Endothelial cell of hepatic sinusoid (primary cell): ENCODE data around the gene VARS2.
"Not testable (repeated sequence)": the region's sequence is repeated elsewhere in the genome, so short reads cannot be mapped to it uniquely, and the experiment has no call there.

Source experiments
- in situ Hi-C: cut with HindIII; loops from 2 replicates; pipeline ENCODE4 v1.10.0; 2017; ENCODE audit warnings: low sequenced_read_pairs

VARS2 gene

GRCh38 chr6:30918670-30919069 is 4.6 kb downstream of the VARS2 start:
- in situ Hi-C loops: loop anchor here (5.0 kb wide), 2 partner anchors 39 to 51 kb away; no protein-coding TSS in a partner anchor

- in situ Hi-C loops: no loop called here
Observed at GRCh38 chr6:30922447-30922852, 8.4 kb downstream of the VARS2 start.

DNA sequence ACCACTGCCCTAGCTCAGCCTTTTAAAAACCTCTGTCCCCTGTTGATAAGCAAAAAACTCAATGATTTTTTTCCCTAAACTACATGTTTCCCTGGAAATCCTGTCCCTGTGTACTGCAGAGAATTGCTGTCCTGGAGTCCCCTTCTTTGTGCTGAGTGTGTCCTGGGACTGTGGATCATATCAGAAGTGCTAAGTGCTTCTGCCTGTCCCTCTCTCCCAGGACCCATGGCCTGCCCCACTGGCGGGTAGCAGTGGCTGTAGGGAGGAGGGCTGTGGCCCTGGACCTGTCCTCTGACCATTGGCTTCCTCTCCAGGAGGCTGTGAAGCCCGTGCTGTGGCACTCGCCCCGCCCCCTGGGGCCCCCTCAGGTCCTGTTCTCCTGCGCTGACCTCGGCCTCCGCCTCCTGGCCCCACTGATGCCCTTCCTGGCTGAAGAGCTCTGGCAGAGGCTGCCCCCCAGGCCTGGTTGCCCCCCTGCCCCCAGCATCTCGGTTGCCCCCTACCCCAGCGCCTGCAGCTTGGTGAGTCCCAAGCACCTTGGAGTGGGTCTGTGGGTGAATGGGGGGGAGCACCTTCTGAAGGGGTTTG is 10.1 kb downstream of the VARS2 start:
- in situ Hi-C loops: not testable (repeated sequence)

DNA sequence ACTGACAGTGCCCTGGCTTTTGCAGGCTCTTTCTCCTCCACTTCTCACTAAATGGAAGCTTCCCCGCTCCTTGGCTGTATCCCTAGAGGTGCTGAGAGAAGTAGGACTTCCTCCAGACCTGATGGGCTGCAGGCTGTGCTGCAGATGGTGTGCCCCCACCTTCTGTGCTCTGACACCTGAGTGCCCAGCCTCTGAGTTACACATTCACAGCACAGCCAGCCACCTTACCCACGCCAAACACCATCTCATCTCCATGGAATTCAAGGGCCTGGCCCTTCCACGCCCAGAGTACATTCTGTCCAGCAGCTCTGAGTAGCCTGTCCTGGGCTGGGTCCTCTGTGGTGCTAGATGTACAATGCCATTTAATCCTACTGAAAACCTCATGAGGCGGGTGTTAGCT is 12.6 kb downstream of the VARS2 start:
- in situ Hi-C loops: no loop called here

- in situ Hi-C loops: not testable (repeated sequence)
Observed at GRCh38 chr6:30927080-30927479, 13.0 kb downstream of the VARS2 start.

DNA sequence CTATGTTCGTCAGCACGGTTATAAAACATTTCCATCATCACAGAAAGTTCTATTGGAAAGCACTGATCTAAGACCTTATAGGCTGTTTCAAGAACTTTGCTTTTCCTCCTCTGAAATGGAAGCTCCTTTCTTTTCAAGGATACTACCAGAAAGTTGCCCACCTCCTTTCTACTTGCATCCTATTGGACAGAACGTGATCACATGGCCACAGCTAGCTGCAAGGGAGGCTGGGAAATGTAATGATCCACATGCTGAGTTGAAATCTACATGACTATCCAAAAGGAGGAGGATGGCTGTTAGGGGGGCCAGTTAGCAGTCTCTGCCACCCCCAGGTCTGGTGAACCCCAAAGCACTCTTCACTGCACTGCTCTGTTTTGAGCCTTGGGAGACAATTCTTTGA is 14.6 kb downstream of the VARS2 start:
- in situ Hi-C loops: no loop called here

DNA sequence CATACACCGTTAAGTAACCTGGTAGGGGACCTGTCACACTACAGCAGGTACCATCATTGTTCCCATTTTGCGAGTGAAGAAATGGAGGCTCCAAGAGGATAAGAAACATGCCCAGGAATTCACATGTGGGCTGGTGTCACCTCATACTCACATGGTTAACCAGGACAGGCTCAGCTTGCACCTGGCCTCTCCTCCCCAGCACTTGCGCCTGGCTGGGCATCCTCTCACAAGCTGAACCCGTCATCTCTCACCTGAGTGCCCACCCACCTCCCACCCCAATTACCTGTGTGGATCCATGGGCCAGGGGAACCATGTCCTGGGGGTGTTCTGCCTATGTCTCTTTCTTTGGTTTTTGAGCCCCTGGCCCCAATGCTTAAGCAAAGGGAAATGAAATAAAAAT is 16.5 kb downstream of the VARS2 start:
- in situ Hi-C loops: no loop called here

- in situ Hi-C loops: no loop called here
Observed at GRCh38 chr6:30931272-30931671, 17.2 kb downstream of the VARS2 start.

DNA sequence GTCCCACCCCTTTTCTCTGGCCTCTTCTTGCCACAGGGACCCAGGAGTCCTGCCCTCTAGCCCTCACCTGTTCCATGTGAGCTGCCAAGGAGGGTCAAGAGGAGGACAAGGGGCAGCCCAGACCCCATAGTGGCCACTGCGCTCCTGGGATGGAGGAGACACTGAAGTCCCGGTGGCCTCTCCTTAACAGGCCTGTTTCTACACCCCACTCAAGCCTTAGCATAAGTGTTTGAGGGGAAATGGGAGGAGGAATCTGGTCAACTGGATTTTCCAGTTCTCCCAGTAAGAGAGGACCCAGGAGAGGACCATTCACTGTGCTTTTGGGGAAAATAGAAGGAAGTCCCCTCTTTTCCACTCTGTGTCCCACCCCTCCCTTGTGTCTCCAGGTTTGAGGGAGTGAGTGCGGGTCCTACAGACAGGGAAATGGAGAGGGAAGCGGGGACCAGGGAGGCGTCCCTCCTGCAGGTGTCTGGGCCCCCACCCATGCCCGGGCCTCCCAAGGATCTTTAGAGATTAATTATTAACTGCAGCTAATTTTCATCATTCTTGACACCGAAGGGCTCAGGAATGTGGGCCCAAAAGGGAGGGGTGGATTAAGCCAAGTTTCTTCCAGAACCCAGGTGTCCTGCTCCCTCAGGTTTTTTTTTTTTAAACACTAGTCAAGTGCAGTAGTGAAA is 18.1 kb downstream of the VARS2 start, which contains the start of gene SFTA2:
SFTA2 (minus strand) TSS at position 202 of the 677 bp plus-strand sequence; CDS start at position 128, 74 bp downstream.
- in situ Hi-C loops: no loop called here

- in situ Hi-C loops: no loop called here
Observed at GRCh38 chr6:30932665-30933365, 18.8 kb downstream of the VARS2 start.

DNA sequence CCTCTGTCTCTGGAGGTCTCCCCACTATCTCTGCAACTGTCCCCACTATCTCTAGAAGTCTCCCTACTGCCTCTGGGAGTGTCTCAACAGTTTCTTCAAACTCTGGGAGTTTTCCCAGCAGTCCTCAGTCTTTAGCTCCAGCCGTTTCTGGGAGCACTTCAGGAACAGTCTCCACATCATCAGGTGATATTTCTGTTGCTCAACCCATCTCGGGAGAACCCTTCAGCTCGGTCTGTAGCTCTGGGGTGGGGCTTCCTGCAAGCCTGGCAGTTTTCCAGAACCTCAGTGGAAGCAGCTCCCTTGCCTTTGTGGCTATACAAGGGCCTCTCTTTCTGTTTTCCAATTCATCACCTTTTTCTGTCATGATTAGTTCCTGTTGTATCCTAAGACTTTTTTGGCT is 21.0 kb downstream of the VARS2 start:
- in situ Hi-C loops: loop anchor here (5.0 kb wide), 1 partner anchor 77 kb away; the partner anchor contains the start of gene MUC22

GRCh38 chr6:30937265-30937664 is 23.2 kb downstream of the VARS2 start:
- in situ Hi-C loops: loop anchor here (5.0 kb wide), 1 partner anchor 75 kb away; the partner anchor contains the start of gene MUC22

- in situ Hi-C loops: loop anchor here (5.0 kb wide), 1 partner anchor 74 kb away; the partner anchor contains the start of gene MUC22
Observed at GRCh38 chr6:30938730-30939129, 24.7 kb downstream of the VARS2 start.

- in situ Hi-C loops: loop anchor here (5.0 kb wide), 1 partner anchor 73 kb away; the partner anchor contains the start of gene MUC22
Observed at GRCh38 chr6:30939473-30939872, 25.4 kb downstream of the VARS2 start.

DNA sequence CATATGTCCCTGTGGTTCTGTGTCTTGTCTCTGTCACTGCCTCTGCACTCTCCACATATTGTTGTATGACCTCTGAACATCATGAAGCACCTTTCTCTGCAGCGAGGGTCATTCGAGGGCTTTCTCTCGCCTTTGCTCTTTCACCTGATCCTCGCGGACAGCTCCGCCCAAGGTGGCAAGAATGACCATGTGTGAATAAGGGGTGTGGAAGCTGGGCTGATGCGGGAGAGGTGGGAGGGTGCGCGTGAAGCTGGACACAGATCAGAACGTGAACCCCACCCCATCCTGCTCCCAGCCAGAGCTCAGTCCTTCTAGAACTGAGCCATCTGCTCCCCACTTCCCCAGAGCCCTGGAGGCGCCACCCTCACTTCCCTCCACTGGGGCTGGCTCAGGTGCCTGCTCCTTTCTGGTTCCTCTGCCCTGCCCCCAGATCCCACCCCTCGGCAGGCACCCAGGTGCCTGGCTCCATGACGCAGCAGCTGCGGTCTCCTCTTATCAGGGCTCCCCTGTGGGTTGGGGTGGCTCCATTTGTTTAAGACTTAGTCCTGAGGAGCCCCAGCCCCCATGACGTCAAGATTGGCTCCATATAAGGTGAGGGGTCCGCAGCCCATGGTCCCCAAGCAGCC is 26.4 kb downstream of the VARS2 start, which contains the start of gene MUCL3:
MUCL3 (plus strand) TSS at position 613 of the 626 bp plus-strand sequence. CDS start 27 bp downstream, outside the sequence.
- in situ Hi-C loops: no loop called here

DNA sequence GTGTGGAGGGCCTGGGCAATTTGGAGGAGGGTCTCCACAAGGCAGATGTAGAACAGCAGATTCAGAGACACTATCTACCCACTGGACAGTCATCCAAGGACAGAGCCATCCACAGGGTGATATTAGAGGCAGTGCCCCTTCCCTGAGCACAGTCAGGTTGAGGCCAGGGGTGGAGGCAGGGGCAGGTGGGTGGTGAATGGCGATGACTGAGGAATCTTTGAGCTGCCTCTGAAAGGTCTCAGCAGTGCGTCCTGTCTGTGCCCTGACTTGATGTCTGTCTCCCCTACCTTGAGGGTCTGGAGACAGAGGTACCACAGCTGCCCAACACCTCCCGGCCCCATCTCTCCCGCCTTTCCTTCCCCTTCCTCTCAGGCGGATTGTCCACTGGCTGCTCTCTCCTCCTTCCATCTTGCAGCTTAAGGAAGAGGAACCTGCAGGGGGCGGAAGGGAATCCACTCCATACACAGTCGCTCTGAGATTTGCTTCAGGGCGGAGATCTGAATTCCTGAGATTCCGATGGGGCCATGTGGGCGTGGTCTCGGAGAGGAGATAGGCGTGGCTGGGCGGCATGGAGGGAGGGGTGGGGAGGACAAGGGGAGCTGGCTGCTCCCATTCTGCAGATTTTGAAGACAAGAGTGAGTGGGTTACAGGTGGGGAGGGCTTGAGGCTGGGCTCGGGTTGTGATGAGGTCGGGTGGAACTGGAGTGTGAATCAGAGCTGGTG is 28.5 kb downstream of the VARS2 start:
- in situ Hi-C loops: no loop called here

DNA sequence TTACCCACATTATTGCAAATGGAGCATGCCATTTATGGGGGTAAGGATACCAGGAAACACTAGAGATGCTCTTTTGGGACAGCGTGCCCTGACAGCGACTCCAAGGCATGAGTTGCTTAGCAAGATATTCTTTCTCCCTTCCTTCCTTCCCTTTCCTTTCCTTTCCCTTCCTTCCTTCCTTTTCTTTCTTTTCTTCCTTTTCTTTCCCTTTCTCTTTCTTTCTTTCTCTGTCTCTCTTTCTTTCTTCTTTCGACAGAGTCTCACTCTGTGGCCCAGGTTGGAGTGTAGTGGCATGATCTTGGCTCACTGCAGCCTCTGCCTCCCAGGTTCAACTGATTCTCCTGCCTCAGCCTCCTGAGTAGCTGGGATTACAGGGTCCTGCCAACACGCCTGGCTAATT is 30.0 kb downstream of the VARS2 start:
- in situ Hi-C loops: no loop called here

DNA sequence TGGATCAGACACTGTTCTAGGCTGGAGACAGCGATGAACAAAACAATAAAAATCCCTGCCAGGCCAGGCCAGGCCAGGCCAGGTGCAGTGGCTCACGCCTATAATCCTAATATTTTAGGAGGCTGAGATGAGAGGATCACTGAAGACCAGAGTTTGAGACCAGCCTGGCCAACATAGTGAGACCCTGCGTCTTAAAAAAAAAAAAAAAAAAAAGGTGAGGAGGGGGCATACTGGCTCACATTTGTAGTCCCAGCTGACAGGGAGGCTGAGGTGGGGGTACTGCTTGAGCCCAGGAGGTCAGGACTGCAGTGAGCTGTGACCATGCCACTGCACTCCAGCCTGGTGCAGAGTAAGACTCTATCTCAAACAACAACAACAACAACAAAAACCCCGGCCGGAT is 31.2 kb downstream of the VARS2 start:
- in situ Hi-C loops: loop anchor here (5.0 kb wide), 1 partner anchor 127 kb away; no protein-coding TSS in a partner anchor

GRCh38 chr6:30947231-30947630 is 33.2 kb downstream of the VARS2 start:
- in situ Hi-C loops: loop anchor here (5.0 kb wide), 1 partner anchor 125 kb away; no protein-coding TSS in a partner anchor

DNA sequence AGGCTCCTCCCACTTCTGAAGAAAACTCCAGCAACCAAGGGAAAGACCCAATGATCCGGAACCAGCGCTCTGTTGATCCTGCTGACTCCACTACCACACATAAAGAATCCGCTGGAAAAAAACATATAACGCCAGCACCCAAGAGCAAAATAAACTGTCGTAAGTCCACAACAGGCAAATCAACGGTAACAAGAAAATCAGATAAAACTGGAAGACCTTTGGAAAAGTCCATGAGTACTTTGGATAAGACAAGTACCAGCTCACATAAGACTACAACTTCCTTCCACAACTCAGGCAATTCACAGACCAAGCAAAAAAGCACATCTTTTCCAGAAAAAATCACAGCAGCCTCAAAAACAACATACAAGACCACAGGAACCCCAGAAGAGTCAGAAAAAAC is 34.8 kb downstream of the VARS2 start:
- in situ Hi-C loops: loop anchor here (5.0 kb wide), 1 partner anchor 123 kb away; no protein-coding TSS in a partner anchor
